Measurements from ENCODE around the gene AKIRIN1.

GRCh38 chr1:38950553-38950952, 40.5 kb upstream of the AKIRIN1 start:
- TF ChIP-seq, protein P1, sequence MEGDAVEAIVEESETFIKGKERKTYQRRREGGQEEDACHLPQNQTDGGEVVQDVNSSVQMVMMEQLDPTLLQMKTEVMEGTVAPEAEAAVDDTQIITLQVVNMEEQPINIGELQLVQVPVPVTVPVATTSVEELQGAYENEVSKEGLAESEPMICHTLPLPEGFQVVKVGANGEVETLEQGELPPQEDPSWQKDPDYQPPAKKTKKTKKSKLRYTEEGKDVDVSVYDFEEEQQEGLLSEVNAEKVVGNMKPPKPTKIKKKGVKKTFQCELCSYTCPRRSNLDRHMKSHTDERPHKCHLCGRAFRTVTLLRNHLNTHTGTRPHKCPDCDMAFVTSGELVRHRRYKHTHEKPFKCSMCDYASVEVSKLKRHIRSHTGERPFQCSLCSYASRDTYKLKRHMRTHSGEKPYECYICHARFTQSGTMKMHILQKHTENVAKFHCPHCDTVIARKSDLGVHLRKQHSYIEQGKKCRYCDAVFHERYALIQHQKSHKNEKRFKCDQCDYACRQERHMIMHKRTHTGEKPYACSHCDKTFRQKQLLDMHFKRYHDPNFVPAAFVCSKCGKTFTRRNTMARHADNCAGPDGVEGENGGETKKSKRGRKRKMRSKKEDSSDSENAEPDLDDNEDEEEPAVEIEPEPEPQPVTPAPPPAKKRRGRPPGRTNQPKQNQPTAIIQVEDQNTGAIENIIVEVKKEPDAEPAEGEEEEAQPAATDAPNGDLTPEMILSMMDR (IDR thresholded peaks at IDR 0.05): no peak
- no peak for TF ChIP-seq ZFX (IDR thresholded peaks at IDR 0.05; ENCODE audit: borderline replicate concordance)

All from 22Rv1 (cell line).